Measurements from ENCODE around the gene BUB1. TPM values are rescaled to one million over a fixed set of nuclear protein-coding genes. Genes with fewer than 3 reads are reported as not detected.
"Not testable (repeated sequence)": the region's sequence is repeated elsewhere in the genome, so short reads cannot be mapped to it uniquely, and the experiment has no call there.

The BUB1 gene
- total and polyA plus RNA-seq, 12 donors, result 0.12 to 4.5 (median 0.48) TPM

DNA sequence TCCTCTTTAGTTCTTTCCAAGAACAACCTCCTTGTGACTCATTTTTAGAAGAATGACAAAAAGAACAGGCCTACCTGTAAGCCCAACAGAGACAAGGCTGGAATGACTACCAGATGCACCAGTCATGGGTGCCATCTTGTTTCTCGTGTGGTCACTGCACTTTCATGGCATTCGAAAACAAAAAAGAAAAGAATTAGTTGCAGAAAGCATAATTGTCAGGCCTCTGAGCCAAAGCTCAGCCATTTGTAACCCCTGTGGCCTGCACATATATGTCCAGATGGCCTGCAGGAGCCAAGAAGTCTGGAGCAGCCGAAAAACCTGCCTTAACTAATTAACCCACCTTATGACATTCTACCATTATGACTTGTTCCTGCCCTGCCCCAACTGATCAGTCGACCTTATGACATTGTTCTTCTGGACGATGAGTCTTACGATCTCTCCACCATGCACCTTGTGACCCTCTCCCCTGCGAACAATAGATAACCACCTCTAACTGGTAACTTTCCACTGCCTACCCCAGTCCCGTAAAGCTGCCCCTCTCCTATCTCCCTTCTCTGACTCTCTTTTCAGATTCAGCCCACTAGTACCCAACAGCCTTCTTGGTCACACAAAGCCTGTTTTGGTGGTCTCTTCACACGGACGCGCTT is 13.9 kb upstream of the BUB1 start:
- DNase-seq (no peak), ATAC-seq (no peak)
- Histone ChIP-seq H3K9me3 (peaks cover 0 to 10% (median 0%) of the 10 kb centered on the region in 11 donors), H3K27ac (no peak overlapping the region), H3K36me3 (no peaks in the 10 kb centered on the region), H3K4me3 (no peak overlapping the region), H3K4me1 (peaks cover 0 to 5% (median 0%) of the 10 kb centered on the region in 9 donors), H3K27me3 (peaks cover 0 to 17% (median 0%) of the 10 kb centered on the region in 7 donors)
- intact Hi-C loops (cut with DNase I), result no loop called here
- WGBS, 2 donors, result 94 to 95% methylated on average over 11 of the region's 11 CpGs
- TF ChIP-seq CTCF (IDR thresholded peaks at IDR 0.05), result no peak

- 89 to 95% methylated on average over 4 of the region's 4 CpGs for WGBS, 2 donors
- ATAC-seq, result no peak
- Histone ChIP-seq H3K36me3 (no peaks in the 10 kb centered on the region), H3K4me1 (peaks cover 0 to 5% (median 0%) of the 10 kb centered on the region in 9 donors), H3K4me3 (no peak overlapping the region), H3K9me3 (peaks cover 0 to 10% (median 0%) of the 10 kb centered on the region in 11 donors), H3K27ac (no peak overlapping the region), H3K27me3 (peaks cover 0 to 17% (median 0%) of the 10 kb centered on the region in 7 donors)
- DNase-seq, result no peak
- no peak for TF ChIP-seq CTCF (IDR thresholded peaks at IDR 0.05)
- intact Hi-C loops (cut with DNase I), result no loop called here
These were observed 12.5 kb upstream of the BUB1 start for GRCh38 chr2:110690083-110690965.

- WGBS, 2 donors, result 38 to 46% methylated on average over 5 of the region's 5 CpGs
- intact Hi-C loops (cut with DNase I), result no loop called here
- Histone ChIP-seq H3K4me1 (peaks cover 0 to under 1% (median 0%) of the 10 kb centered on the region in 9 donors), H3K27ac (no peak overlapping the region), H3K36me3 (no peaks in the 10 kb centered on the region), H3K27me3 (peaks cover 0 to 17% (median 0%) of the 10 kb centered on the region in 7 donors), H3K9me3 (peaks cover 0 to 10% (median 0%) of the 10 kb centered on the region in 11 donors), H3K4me3 (no peak overlapping the region)
- TF ChIP-seq CTCF (IDR thresholded peaks at IDR 0.05), result no peak
- DNase-seq (no peak), ATAC-seq (no peak)
These were observed 10.8 kb upstream of the BUB1 start for GRCh38 chr2:110688594-110689091.

- ATAC-seq; intact Hi-C loops (cut with DNase I); H3K36me3 ChIP-seq; H3K27ac ChIP-seq; DNase-seq; H3K4me3 ChIP-seq; H3K4me1 ChIP-seq: not testable (repeated sequence)
- 57 to 58% methylated on average over 9 of the region's 9 CpGs for WGBS, 2 donors
- peaks cover 0 to 10% (median 0%) of the 10 kb centered on the region in 11 donors for H3K9me3 ChIP-seq
- H3K27me3 ChIP-seq, result peaks cover 0 to 17% (median 0%) of the 10 kb centered on the region in 7 donors
These were observed 10.1 kb upstream of the BUB1 start for GRCh38 chr2:110687775-110688484.
